ENCODE data around the gene DENND5A. TPM values are rescaled to one million over a fixed set of nuclear protein-coding genes. Genes with fewer than 3 reads are reported as not detected.

DENND5A gene
- total and polyA plus RNA-seq, 9 of the 15 experiments (the other 6 are each of a cell fraction or from before 2014, with no cell fraction given), result 11.7 to 130 (median 46.3) TPM

DNA sequence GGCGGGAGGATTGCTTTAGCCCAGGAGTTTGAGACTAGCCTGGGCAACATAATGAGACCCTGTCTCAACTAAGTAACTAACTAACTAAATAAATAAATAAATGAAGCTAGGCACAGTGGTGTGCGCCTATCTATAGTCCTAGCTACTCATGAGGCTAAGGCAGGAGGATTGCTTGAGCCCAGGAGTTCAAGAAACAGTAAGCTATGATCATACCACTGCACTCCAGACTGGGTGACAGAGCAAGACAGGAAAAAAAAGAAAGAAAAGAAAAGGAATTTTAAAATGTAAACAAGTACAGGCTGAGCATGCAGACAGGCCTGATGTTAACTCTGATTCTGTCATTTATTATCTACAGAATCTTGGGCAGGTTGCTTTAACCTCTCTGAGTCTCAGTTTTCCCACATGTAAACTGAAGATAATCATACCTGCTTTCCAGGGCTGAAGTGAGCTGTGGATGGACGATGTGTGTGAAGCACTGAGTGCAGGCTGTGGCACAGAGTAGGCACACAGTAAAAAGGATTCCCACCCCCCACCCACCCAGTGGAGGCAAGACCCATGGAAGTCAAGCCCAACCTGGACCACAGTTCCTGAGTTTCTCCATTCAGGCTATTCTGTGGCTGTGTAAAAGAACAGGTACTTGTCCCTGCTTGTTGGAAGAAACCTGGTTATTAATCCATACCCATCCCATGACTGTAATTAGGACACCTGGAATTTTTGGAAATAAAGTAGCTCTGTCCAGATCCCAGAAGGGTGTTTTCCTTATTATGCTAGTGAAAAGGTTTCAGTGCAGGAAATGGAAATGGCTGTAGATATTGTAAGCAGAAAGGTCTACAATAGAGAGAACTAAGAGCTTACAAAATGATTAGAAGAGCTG lies 155.1 kb downstream of the DENND5A start (continued):
- TF ChIP-seq, protein P1, sequence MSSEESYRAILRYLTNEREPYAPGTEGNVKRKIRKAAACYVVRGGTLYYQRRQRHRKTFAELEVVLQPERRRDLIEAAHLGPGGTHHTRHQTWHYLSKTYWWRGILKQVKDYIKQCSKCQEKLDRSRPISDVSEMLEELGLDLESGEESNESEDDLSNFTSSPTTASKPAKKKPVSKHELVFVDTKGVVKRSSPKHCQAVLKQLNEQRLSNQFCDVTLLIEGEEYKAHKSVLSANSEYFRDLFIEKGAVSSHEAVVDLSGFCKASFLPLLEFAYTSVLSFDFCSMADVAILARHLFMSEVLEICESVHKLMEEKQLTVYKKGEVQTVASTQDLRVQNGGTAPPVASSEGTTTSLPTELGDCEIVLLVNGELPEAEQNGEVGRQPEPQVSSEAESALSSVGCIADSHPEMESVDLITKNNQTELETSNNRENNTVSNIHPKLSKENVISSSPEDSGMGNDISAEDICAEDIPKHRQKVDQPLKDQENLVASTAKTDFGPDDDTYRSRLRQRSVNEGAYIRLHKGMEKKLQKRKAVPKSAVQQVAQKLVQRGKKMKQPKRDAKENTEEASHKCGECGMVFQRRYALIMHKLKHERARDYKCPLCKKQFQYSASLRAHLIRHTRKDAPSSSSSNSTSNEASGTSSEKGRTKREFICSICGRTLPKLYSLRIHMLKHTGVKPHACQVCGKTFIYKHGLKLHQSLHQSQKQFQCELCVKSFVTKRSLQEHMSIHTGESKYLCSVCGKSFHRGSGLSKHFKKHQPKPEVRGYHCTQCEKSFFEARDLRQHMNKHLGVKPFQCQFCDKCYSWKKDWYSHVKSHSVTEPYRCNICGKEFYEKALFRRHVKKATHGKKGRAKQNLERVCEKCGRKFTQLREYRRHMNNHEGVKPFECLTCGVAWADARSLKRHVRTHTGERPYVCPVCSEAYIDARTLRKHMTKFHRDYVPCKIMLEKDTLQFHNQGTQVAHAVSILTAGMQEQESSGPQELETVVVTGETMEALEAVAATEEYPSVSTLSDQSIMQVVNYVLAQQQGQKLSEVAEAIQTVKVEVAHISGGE (CRISPR knock-in tag; IDR thresholded peaks at IDR 0.05), result no peak
- TF ChIP-seq HDAC8 (tag; IDR thresholded peaks at IDR 0.05) (no peak), CBX1 (IDR thresholded peaks at IDR 0.05; ENCODE audit: low read depth) (no peak), MEF2A (IDR thresholded peaks at IDR 0.05; ENCODE audit: control insufficient read depth, low read depth, low read length) (no peak), SIRT6 (IDR thresholded peaks at IDR 0.05; ENCODE audit: low read depth, low read length) (no peak), ZFPM2 (CRISPR knock-in tag; IDR thresholded peaks at IDR 0.05) (no peak), RHOXF2B (CRISPR knock-in tag; conservative IDR thresholded peaks at IDR 0.05) (no peak), KDM1A (IDR thresholded peaks at IDR 0.05) (no peak)
- TF ChIP-seq, protein P2, sequence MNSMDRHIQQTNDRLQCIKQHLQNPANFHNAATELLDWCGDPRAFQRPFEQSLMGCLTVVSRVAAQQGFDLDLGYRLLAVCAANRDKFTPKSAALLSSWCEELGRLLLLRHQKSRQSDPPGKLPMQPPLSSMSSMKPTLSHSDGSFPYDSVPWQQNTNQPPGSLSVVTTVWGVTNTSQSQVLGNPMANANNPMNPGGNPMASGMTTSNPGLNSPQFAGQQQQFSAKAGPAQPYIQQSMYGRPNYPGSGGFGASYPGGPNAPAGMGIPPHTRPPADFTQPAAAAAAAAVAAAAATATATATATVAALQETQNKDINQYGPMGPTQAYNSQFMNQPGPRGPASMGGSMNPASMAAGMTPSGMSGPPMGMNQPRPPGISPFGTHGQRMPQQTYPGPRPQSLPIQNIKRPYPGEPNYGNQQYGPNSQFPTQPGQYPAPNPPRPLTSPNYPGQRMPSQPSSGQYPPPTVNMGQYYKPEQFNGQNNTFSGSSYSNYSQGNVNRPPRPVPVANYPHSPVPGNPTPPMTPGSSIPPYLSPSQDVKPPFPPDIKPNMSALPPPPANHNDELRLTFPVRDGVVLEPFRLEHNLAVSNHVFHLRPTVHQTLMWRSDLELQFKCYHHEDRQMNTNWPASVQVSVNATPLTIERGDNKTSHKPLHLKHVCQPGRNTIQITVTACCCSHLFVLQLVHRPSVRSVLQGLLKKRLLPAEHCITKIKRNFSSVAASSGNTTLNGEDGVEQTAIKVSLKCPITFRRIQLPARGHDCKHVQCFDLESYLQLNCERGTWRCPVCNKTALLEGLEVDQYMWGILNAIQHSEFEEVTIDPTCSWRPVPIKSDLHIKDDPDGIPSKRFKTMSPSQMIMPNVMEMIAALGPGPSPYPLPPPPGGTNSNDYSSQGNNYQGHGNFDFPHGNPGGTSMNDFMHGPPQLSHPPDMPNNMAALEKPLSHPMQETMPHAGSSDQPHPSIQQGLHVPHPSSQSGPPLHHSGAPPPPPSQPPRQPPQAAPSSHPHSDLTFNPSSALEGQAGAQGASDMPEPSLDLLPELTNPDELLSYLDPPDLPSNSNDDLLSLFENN (IDR thresholded peaks at IDR 0.05; ENCODE audit: low read depth in 2 of 2, low read length in 2 of 2), result no peak
